Testis (tissue), 2 donors: ENCODE data around the gene CMTM5.

ENCODE experiments used
- CTCF ChIP-seq, 3 experiments: fragments of 450-650 bp in 2 of 3; fragments of 200-600 bp in 1 of 3; sonication (generic) in 1 of 3; IDR thresholded peaks; one replicate each; pipeline ENCODE4 v1.5.1; 2016 to 2019; ENCODE audit warnings: antibody characterized with exemption in 3 of 3, mild to moderate bottlenecking in 2 of 3, moderate library complexity in 1 of 3
- POLR2A ChIP-seq: fragments of 450-650 bp; IDR thresholded peaks from one replicate; pipeline ENCODE4 v1.6.1; 2017; ENCODE audit warnings: antibody characterized with exemption, mild to moderate bottlenecking, moderate library complexity

- TF ChIP-seq CTCF (IDR thresholded peaks at IDR 0.05) (no peak), POLR2A (no peak)
Observed at GRCh38 chr14:23359722-23360447, 17.0 kb upstream of the CMTM5 start.
